H1 (cell line): Measurements from ENCODE around the gene OPCML. TPM values are rescaled to one million over a fixed set of nuclear protein-coding genes. Genes with fewer than 3 reads are reported as not detected.

Experiments
- CTCF ChIP-seq, 3 experiments: IDR thresholded peaks; 1 replicate in 2 of 3; 2 replicates in 1 of 3; pipeline versions ENCODE4 v1.5.1 to v1.6.1; 2011; ENCODE audit warnings: low read length in 3 of 3, mild to moderate bottlenecking in 3 of 3, inconsistent platforms in 2 of 3, low read depth in 1 of 3, moderate library complexity in 1 of 3; ENCODE audit not compliant: insufficient read depth in 1 of 3; ENCODE audit errors: control extremely low read depth in 1 of 3
- RNF2 ChIP-seq: fragments of 200-900, 300-1000 bp; sonication (generic); IDR thresholded peaks from 2 replicates; pipeline ENCODE4 v1.7.1; 2016; ENCODE audit warnings: borderline replicate concordance, low read depth, mild to moderate bottlenecking, antibody characterized with exemption, low read length; ENCODE audit not compliant: poor library complexity, severe bottlenecking; ENCODE audit errors: missing control alignments
- polyA plus RNA-seq, 7 experiments: library from polyadenylated mRNA; depleted of rRNA in 3 of 7; stranded (reverse) in 5 of 7; unstranded in 2 of 7; fragments of >200 nt in 5 of 7; fragments of 200-250 nt in 2 of 7; gene quantifications; 1 replicate in 5 of 7; 2 replicates in 1 of 7; 4 replicates in 1 of 7; pipeline versions ENCODE4 v1.2.1 to v1.2.3, GENCODE V29; 2011 to 2013; ENCODE audit warnings: missing spikeins in 2 of 7, mixed read lengths in 2 of 7
- total RNA-seq: library from RNA; stranded (reverse); fragmentation: NEBNext Ultra II Directional; extraction: Animal tissue kit (Norgen Biotek cat#: 25700); gene quantifications from 2 replicates; pipeline ENCODE4 v1.2.1, GENCODE V29; 2021

Gene OPCML
- total and polyA plus RNA-seq, 2 of the 8 experiments (the other 6 are each of a cell fraction or from before 2014, with no cell fraction given): 2.3 to 3.1 TPM

- TF ChIP-seq CTCF (IDR thresholded peaks at IDR 0.05; ENCODE audit: control extremely low read depth in 1 of 3, insufficient read depth in 1 of 3, low read depth in 1 of 3, low read length in 3 of 3) (peak in 1 of 3 experiments; percentile 5; a peak in 1 of 4 replicates), RNF2 (no peak)
Measured at GRCh38 chr11:133579165-133580031, 47.1 kb upstream of the OPCML start (continued).
